ENCODE data around the gene AGPAT3. TPM values are rescaled to one million over a fixed set of nuclear protein-coding genes. Genes with fewer than 3 reads are reported as not detected.

The AGPAT3 gene
- total and polyA plus RNA-seq, 10 of the 15 experiments (the other 5 are each of a cell fraction or from before 2014, with no cell fraction given), result 1.2 to 110 (median 30.8) TPM

- Histone ChIP-seq H3K27me3 (replicated peaks in 1 of 2; ENCODE audit: control insufficient read depth in 2 of 2, insufficient read depth in 2 of 2, low read length in 1 of 2) (no peaks in the 10 kb centered on the region), H3K9ac (ENCODE audit: control insufficient read depth, insufficient read depth, low read length) (no peak overlapping the region), H4K20me1 (ENCODE audit: control insufficient read depth, insufficient read depth) (no peaks in the 10 kb centered on the region), H3K4me3 (no peak overlapping the region), H3K9me3 (replicated peaks; ENCODE audit: control insufficient read depth, insufficient read depth, low read length) (no peaks in the 10 kb centered on the region; the same call in 2 of the 3 replicates), H3K27ac (ENCODE audit: control insufficient read depth, insufficient read depth) (peak overlapping the region; percentile 79), H3K36me3 (ENCODE audit: control insufficient read depth in 2 of 2, insufficient read depth in 2 of 2, low read length in 1 of 2) (peaks cover 10 to 24% of the 10 kb centered on the region in 2 experiments; a peak in 3 of 4 replicates), H2AFZ (ENCODE audit: control insufficient read depth, low read depth, low read length) (no peak overlapping the region), H3K4me2 (ENCODE audit: control insufficient read depth, insufficient read depth) (peak overlapping the region; percentile 66), H3K79me2 (ENCODE audit: control insufficient read depth, insufficient read depth, low read length) (peaks cover 26% of the 10 kb centered on the region), H3K4me1 (ENCODE audit: control insufficient read depth, insufficient read depth, low read length) (peaks cover 26% of the 10 kb centered on the region)
- ChIA-PET SMC1A (ENCODE audit: uncharacterized antibody, unreplicated experiment) (interaction anchor here (0.6 to 3.8 kb wide), 12 partner anchors 15 to 205 kb away, joined by 3 to 34 read pairs (median 3); no protein-coding TSS in a partner anchor), CTCF (interaction anchor here (0.8 to 3.2 kb wide), 13 partner anchors 8 to 156 kb away, joined by 3 to 39 read pairs (median 5); no protein-coding TSS in a partner anchor), RAD21 (ENCODE audit: unreplicated experiment) (interaction anchor here (0.7 to 3.4 kb wide), 14 partner anchors 9 to 585 kb away, joined by 3 to 24 read pairs (median 5); partner anchors contain the start of gene RRP1), POLR2A (interaction anchor here (0.6 to 4.3 kb wide), 11 partner anchors 16 to 1647 kb away, joined by 3 to 31 read pairs (median 4); partner anchors contain the start of gene RRP1)
- intact Hi-C loops (cut with micrococcal nuclease; ENCODE audit: unreplicated experiment) (loop anchor here (2.0 to 5.0 kb wide), 2 partner anchors 71 to 221 kb away; partner anchors contain the start of gene PDXK), in situ Hi-C loops (cut with MboI) (no loop called here)
- ATAC-seq, result peak; percentile 66
- no TSS peak for BruUV-seq (replicated peaks)
- peak; percentile 70 for DNase-seq (ENCODE audit: low read depth, low spot score)
- peak; percentile 86 for FAIRE-seq
- WGBS (ENCODE audit: insufficient coverage, insufficient replicate concordance, low lambda C conversion rate, missing lambda C conversion rate), result 53% methylated on average over 6 of the region's 6 CpGs
- TF ChIP-seq HDGF (IDR thresholded peaks at IDR 0.05), result peak; percentile 57
- TF ChIP-seq BCL3 (IDR thresholded peaks at IDR 0.05; ENCODE audit: borderline replicate concordance, insufficient read depth, low read depth, low read length, poor library complexity, severe bottlenecking), result no peak
- no peak for TF ChIP-seq STAT3 (IDR thresholded peaks at IDR 0.05; ENCODE audit: low read depth, low read length)
- TF ChIP-seq SP1 (IDR thresholded peaks at IDR 0.05; ENCODE audit: low read depth, low read length), result peak; percentile 33
- peak; percentile 5 to 26; a peak in 1 of 4 replicates for TF ChIP-seq BHLHE40 (IDR thresholded peaks at IDR 0.05; ENCODE audit: borderline replicate concordance in 1 of 2, low read depth in 2 of 2, low read length in 1 of 2)
- 0 out of 4 replicates have a peak, but pooled peaks of 1 of the 2 experiments have one; percentile 5 for TF ChIP-seq IKZF2 (IDR thresholded peaks at IDR 0.05)
- TF ChIP-seq RUNX3 (IDR thresholded peaks at IDR 0.05; ENCODE audit: low read length), result peak; percentile 36; the same call in 1 of the 2 replicates
- TF ChIP-seq SMAD1 (IDR thresholded peaks at IDR 0.05; ENCODE audit: low read depth, partially characterized antibody), result peak; percentile 60
- TF ChIP-seq POU2F2 (IDR thresholded peaks at IDR 0.05; ENCODE audit: borderline replicate concordance, low read depth, low read length), result peak; percentile 98
- 0 out of 2 replicates have a peak, but pooled peaks have one; percentile 19 for TF ChIP-seq ZBTB40 (IDR thresholded peaks at IDR 0.05; ENCODE audit: borderline replicate concordance)
- peak; percentile 74 for TF ChIP-seq POLR2A (IDR thresholded peaks at IDR 0.05; ENCODE audit: low read depth, low read length)
- TF ChIP-seq FOS (IDR thresholded peaks at IDR 0.05; ENCODE audit: borderline replicate concordance, extremely low read depth, insufficient read length), result no peak
- peak; percentile 95 for TF ChIP-seq MLLT1 (IDR thresholded peaks at IDR 0.05)
- no peak for TF ChIP-seq ELK1 (IDR thresholded peaks at IDR 0.05; ENCODE audit: low read depth, low read length)
These were observed 72.9 kb downstream of the AGPAT3 start for GRCh38 chr21:43937891-43938309.
